Left renal cortex interstitium (tissue), 4 donors: ENCODE data around the gene GDPGP1. TPM values are rescaled to one million over a fixed set of nuclear protein-coding genes. Genes with fewer than 3 reads are reported as not detected.
"Not testable (repeated sequence)": the region's sequence is repeated elsewhere in the genome, so short reads cannot be mapped to it uniquely, and the experiment has no call there.

Source experiments
- DNase-seq, 4 donors: peaks; one replicate each; pipeline ENCODE4 v3.0.0-alpha.2; 2013; ENCODE audit warnings: low read depth in 4 of 4, low spot score in 2 of 4, missing footprints in 1 of 4
- polyA plus RNA-seq, 4 donors: library from polyadenylated mRNA; unstranded; fragments of 120-200 nt; gene quantifications; one replicate each; pipeline ENCODE4 v1.2.1, GENCODE V29; 2013; ENCODE audit not compliant: insufficient read length in 4 of 4

Gene GDPGP1
- polyA plus RNA-seq, 4 donors = 3.9 to 5.7 (median 4.7) TPM

DNA sequence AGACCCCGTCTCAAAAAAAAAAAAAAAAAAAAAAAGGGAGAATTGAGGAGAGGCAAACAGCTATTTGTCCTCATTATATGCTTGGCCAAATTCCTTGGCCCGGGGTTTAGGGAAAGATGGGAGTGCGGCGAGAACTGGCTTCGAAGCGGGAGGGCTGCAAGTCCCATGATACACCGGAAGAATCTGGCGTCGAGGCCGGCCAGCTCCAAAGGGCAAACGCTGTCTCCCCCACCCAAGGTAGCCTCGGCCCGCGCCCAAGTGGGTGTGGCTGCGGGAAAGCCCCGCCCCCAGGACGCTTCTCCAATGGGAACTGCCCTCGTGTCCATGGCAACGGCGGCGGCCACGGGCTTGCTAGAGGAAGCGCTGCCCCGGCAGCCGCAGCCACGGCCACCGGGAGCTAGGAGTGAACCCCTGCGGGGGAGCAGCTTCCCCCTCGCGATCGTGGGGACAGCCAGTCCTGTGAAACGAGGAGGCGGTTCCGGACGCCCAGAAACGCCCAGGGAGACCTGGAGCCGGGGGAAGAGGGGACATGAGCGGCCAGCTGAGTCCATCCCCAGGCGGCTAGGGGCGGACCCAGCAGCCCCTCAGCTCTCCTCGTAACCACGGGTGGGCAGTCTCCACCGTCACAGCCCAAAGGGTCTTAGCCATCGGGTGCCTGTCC is 15.3 kb downstream of the GDPGP1 start, which contains the start of gene TTLL13:
TTLL13 (plus strand) TSS at position 354 of the 661 bp plus-strand sequence. CDS start 1,075 bp downstream, outside the sequence.
- peak in 3 of 4 donors; percentile 75 to 84 (median 82) for DNase-seq

DNA sequence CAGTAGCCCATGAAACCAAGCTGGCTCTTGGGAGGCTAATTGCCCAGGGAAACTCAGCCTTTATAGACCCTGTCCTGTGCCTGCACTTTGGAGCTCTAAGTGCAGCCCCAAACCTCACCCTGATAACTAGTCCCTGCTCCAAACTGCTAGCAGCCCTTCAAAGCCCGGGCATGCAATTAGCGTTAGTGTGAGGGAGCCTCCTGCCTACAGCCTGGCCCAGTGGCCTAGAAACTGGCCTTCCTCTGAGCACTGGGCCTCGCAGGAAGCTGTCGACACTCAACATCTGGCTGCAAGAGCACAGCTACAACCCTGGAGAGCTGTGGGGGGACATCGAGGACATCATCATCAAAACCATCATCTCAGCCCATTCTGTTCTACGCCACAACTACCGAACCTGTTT is 23.8 kb downstream of the GDPGP1 start:
- DNase-seq = no peak

DNA sequence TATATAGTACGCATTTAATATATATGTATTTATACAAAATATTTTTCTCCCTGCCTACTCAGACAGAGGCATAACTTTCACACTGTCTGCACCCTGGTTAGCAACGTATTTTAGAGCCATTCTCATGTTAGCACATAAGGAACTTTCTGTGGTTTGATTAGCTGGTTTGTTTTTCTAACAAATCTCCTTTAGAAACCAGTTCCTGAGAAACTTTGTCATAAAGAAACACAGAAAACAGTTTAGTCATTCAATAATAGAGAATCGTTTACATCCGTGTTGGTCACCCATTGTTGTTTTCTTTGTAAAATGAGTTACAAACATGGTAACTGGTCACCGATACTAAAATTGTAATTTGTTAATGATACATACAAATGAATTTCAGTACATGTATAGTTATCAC is 25.5 kb downstream of the GDPGP1 start:
- no peak for DNase-seq

DNA sequence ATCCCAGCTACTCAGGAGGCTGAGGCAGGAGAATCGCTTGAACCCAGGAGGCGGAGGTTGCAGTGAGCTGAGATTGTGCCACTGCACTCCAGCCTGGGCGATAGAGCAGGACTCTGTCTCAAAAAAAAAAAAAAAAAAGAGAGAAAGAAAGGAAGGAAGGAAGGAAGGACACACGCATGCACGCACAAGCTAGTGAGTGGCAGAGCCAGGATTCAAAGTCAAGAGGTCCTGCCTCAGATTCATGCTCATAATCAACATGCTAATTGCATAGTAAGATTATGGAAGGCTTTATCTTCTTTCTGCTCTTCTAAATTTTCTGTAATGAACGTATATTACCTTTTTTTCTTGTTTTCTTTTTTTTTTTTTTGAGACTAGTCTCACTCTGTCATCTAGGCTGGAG is 26.7 kb downstream of the GDPGP1 start:
- not testable (repeated sequence) for DNase-seq

DNA sequence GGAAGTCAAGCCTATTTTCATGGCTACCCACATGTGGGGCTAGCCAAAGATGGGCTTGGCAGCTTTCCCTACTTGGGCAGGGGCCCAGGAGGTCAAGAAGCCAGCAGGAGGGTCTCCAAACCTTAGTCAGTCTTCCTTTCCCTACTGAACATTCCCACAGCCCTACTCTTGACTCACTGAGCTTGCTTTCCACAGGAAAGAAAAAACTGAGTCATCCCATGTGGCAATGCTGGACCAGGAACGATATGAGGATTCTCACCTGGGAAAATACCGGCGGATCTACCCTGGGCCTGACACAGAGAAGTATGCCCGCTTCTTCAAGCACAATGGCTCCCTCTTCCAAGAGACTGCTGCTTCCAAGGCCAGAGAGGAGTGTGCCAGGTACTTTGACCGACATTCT is 27.8 kb downstream of the GDPGP1 start:
- DNase-seq = no peak

DNA sequence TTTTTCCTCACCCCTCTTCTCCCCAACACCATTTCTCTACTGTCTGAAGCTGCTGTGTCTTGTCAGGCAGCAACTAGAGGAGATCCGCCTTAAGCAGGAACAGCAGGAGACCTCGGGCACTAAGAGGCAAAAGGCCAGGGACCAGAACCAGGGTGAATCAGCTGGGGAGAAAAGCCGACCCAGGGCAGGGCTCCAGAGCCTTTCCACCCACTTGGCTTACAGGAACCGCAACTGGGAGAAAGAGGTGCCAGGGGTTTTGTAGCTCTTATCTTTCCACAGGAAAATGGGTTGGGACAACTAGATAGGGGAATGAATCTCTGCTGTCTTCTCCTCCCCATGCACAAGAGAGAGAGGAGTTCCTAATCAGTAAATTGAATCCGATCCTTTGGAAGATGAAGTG is 28.4 kb downstream of the GDPGP1 start:
- DNase-seq = no peak

DNA sequence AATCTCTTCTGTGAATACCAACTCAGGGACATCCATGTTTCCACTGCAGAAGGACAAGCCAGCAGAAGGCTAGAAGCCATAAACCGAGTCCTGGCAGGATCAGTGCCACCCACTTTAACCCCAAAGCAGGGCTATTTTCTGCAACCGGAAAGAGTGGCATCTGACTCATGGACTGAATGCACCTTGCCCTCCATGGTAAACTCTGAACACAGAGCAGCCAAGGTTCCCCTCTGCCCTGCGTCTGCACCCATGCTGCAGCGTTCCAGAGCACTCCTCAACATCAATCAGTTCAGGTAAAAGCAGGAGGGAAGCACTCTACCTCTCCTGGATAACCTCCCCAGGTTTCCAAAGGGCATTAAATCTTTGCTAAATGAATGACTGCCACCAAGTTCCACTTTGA is 30.7 kb downstream of the GDPGP1 start:
- no peak for DNase-seq

DNA sequence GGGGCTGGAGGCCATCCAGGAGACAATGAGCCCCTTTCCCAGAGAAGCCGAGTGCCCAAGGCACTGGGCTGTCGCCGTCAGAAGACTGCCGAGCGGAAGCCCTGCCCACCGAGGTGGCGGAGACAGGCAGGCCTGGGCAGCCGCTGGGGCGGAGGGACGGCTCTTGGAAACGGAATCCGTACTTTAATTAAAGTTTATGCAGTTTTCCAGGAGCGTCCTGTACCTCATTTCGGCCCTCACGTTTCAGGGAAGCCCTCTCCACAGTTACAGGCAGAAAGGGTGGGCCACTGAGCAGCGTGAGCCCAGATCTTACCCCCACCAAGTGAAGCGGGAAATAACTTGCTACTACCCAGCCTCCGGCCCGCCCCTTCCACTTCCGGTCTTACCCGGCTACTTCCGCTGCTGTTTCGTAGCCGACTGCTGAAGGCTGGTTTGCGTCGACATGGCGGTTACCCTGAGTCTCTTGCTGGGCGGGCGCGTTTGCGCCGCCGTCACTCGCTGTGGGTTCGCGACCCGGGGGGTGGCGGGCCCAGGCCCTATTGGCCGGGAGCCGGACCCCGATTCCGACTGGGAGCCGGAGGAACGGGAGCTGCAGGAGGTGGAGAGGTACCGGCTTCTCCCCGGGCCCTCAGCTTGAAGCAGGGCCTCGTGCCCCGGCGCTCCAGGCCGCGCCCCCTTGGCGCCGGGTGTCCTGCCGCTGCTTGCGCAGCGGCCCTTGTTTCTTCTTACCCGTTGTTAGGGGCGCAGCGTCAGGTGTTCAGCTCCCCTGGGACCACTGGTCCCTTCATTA is 31.5 kb downstream of the GDPGP1 start, which contains the start of gene NGRN:
NGRN (plus strand) TSS at position 402 of the 790 bp plus-strand sequence; CDS start at position 443, 41 bp downstream.
- DNase-seq = peak; percentile 88 to 90 (median 90)

DNA sequence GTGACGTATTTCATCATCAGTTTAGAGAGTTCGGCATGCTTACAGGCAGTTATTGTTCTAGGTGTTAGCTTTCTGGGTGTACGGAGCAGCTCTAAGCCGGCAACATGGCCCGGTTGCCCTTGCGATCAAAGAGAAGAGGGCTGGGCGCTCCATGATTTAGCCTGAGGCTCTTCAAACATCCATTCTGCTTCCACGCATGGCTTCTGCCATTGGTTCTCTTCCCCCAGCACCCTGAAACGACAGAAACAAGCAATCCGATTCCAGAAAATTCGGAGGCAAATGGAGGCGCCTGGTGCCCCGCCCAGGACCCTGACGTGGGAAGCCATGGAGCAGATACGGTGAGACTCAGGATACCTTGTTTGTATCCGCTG is 32.0 kb downstream of the GDPGP1 start:
- DNase-seq = peak in 1 of 4 donors; percentile 23

DNA sequence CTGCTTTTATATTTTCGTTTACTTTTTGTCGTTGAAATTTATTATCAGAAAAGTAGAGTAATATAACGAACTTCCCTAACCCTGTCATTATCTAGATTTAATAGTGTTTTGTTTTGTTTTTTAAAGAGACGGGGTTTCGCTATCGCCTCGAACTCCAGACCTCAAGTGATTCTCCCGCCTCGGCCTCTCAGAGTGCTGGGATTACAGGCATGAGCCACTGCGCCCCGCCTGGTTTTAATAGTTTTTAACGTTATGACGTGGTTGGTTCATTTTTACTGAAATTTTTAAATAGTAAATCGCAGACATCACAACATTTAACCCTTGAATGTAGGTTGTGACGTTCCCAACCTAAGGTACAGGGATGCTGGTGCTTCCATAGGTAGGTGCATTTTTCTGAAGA is 32.5 kb downstream of the GDPGP1 start:
- no peak for DNase-seq

DNA sequence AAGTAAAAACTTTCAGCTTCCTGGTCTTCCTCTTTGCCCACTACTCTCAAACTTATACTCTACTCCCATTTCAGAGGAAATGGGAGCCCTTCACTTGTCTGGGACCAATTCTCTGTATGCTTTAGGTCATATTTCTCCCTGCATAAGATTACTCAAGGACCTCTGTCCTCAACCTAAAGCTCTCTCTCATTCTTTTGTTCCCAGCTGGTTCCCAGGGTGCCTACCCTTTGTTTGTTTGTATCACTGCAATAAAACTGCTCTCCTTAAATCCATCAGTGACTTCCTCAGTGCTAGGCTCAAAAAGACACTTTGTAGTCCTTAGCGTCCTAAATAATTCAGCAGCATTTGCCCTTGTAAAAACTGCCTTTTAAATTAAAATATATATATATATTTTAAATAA is 34.4 kb downstream of the GDPGP1 start:
- no peak for DNase-seq

DNA sequence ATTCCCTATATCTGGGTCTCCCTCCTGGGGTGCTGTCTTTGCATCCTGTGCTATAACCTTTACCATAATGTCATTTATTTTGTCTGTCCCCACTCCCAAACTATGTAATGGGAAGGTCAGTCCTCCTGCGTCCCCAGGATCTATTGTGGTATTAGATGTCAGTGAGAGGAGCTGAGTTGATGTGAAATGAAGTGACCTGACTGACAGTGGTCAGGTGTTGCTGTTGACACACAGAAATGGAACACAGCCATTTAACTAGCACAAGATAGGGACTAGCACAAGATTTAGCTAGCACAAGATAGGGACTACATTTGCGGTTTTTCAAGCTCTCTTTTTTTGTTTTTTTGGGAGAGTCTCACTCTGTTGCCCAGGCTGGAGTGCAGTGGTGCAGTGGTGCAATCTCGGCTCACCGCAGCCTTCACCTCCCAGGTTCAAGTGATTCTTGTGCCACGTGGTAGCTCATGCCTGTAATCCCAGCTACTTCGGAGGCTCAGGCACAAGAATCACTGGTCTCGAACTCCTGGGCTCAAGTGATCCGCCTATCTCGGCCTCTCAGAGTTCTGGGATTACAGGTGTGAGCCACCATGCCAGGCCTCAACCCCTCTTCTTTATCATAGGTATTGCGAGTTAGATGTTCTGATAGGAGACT is 36.6 kb downstream of the GDPGP1 start:
- DNase-seq = no peak

DNA sequence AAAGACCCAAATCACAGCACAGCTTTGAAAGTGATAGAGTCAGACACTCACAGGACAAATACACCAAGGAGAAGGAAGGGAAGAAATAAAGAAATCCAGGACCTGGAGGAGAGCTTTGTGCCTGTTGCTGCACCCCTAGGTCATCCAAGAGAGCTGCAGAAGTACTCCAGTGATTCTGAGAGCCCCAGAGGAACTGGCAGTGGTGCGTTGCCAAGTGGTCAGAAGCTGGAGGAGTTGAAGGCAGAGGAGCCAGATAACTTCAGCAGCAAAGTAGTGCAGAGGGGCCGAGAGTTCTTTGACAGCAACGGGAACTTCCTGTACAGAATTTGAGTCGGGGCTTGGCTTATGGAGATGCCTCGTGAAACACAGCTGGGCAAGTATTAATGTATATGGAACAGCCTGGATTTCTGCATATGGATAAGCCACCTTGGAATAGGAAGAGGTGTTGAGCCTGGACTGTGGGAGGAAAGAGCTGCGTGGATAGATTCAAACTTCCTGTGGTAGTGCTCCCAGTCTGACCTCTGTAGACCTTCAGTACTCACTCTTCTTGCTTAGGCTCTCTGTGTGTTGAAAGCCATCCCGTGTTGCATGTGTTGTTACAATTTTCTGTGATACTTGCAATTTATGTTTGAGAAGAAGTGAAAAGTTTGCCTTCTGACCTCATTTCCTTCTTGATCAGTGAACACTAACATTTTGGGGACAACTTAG is 37.6 kb downstream of the GDPGP1 start:
- DNase-seq = no peak

DNA sequence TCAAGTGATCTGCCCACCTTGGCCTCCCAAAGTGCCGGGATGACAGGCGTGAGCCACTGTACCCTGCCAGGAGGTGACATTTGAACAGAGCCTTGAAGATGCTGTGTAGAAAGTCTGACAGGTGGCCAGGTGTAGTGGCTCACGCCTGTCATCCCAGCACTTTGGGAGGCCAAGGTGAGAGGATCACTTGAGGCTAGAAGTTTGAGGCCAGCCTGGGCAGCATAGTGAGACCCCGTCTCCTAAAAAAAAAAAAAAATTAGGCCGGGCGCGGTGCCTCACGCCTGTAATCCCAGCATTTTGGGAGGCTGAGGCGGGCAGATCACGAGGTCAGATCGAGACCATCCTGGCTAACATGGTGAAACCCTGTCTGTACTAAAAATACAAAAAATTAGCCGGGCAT is 44.5 kb downstream of the GDPGP1 start:
- DNase-seq = not testable (repeated sequence)

DNA sequence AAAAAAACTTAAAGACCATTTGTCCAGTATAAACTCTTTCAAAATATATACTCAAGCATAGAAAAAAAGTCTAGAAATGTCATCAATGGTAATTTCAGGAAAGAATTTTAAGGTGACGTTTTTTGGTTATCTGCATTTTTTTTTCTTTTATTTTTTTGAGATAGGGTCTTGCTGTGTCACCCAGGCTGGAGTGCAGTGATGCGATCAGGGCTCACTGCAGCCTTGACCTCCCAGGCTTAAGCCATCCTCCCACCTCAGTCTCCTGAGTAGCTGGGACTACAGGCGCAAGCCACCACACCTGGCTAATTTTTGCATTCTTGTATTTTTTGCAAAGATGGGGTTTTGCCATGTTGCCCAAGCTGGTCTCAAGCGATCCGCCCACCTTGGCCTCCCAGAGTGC is 46.7 kb downstream of the GDPGP1 start:
- DNase-seq = not testable (repeated sequence)

DNA sequence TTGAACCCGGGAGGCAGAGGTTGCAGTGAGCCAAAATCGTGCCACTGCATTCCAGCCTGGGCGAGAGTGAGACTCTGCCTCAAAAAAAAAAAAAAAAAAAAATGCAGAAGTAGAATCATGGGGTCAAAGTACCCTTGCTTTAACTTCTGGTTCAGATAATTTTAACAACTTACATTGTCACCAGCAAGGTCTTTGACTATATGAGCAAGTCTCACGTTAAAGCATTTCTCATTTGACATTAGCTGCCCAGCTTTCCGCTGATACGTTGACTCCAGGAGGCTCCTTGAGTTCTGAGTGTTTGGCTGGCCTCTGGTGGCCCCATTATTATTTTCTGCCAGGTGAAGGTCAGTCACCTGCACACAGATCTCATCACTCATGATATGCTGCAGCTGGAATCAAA is 47.6 kb downstream of the GDPGP1 start:
- DNase-seq = not testable (repeated sequence)

DNA sequence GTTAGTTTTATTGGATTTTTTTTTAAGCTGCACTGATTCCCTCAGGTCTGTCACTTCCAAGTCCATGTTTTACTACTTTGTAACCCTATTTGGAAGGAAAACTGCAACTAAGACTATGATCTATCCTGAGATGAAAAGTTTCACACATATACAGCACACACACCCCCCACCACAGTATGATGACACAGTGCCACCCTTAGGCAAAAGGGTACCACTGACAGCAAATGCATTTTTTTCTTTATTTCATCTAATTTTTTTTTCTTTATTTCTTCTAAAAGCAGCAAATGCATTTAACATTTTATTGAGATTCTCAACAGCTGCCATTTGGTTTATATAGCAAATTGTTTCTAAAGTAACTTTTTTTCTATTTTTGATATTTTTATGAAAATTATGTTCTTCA is 52.7 kb downstream of the GDPGP1 start:
- no peak for DNase-seq

DNA sequence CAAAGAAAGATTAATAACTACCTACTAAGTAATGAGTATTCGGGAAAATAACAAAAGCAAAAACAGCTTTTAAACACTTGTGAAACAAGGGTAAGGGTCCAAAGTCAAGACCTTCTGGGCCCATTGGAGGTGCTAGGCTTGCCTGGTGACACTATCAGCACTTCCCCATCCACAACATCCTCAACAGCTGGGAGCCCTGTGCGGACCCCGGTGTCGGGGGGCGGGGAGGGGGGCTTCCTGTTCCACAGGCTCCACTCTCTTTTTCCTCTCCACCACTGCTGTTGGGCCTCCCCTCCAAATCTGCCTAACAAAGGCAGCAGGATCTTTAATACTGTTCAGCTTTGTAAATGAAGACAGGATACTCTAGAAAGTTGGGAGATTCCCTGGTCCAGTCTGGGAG is 53.1 kb downstream of the GDPGP1 start:
- DNase-seq = no peak

DNA sequence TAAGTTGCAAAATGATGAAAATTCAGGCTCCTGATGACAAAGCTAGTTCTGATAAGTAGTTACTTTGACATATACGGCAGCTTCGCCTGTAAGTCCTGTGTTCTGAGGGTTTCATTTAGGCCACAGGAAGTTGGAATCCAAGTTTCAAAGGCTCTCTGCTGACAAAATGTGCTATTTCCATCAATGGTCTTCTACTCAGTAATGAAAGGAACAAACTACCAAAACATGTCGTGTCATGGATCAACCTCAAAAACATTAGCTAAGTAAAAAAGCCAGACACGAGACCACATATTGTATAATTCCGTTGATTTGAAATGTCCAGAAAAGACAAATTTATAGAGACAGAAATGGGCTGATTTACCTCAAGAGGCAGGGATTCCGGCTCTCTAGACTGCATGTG is 53.9 kb downstream of the GDPGP1 start:
- DNase-seq = no peak

DNA sequence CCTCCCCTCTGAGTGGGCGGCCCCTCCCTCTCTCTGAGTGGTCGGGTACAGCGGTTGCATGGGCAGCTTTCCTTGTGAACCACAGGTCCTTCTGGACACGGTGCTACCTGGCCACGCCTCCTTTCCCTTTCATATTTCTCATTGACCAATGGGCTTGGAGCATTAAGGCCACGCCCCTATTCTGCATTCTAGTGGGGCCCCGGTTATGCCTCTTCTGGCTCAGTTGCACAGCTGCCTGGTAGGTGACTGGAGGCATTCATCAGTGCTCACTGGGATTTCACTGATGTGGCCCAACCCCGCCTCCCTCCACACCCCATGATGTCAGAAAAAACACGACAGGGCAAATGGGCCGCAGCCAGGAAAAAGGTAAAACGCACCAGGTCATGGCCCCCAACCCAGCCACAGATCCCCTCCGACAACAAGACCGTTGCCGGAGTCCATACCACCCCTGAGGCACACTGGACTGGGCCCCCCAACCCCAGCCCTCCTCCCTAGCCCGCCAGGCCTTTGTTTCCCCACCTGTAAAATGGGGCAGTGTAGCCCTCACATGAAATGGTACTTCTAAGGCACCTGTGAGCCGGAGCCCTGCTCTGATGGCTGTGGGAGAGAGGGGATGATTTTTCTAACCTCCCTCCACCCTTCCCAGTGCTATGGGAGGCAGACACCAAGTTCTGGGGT is 57.8 kb downstream of the GDPGP1 start:
- no peak for DNase-seq
